Duodenal mucosa (tissue), 2 donors: ENCODE measurements around the gene CDC123.
A peak's percentile ranks its signal among the peaks of the same experiment; 100 is the strongest.

Experiments
- H3K27ac ChIP-seq: one replicate; pipeline ENCODE4 v1.7.0; 2013; ENCODE audit warnings: low read depth, low read length
- H3K27me3 ChIP-seq, 2 donors: one replicate each; pipeline ENCODE4 v1.7.0; 2013; ENCODE audit warnings: low read length in 2 of 2, control low read depth in 1 of 2; ENCODE audit not compliant: insufficient read depth in 2 of 2, control insufficient read depth in 1 of 2
- H3K36me3 ChIP-seq, 2 donors: one replicate each; pipeline ENCODE4 v1.7.0; 2013; ENCODE audit warnings: low read length in 2 of 2, control low read depth in 1 of 2; ENCODE audit not compliant: insufficient read depth in 2 of 2, control insufficient read depth in 1 of 2
- H3K4me1 ChIP-seq, 2 donors: one replicate each; pipeline ENCODE4 v1.7.0; 2013; ENCODE audit warnings: low read length in 2 of 2, control low read depth in 1 of 2; ENCODE audit not compliant: insufficient read depth in 2 of 2, control insufficient read depth in 1 of 2
- H3K4me3 ChIP-seq, 2 donors: one replicate each; pipeline ENCODE4 v1.7.0; 2013; ENCODE audit warnings: low read length in 2 of 2, low read depth in 1 of 2
- H3K9ac ChIP-seq, 2 donors: one replicate each; pipeline ENCODE4 v1.7.0; 2013; ENCODE audit warnings: low read length in 2 of 2, low read depth in 1 of 2
- H3K9me3 ChIP-seq, 2 donors: one replicate each; pipeline ENCODE4 v1.7.0; 2013; ENCODE audit warnings: low read length in 2 of 2, control low read depth in 1 of 2; ENCODE audit not compliant: control insufficient read depth in 1 of 2

The CDC123 gene

GRCh38 chr10:12195603-12196506, at the start of gene CDC123, which contains the start of gene NUDT5:
Gene CDC123, plus strand, starts transcription at chr10:12196188. Its CDS starts 58 bp downstream, at chr10:12196246.
Gene NUDT5, minus strand, starts transcription at chr10:12195891. Its CDS starts 9,600 bp downstream, at chr10:12186291.
- H3K4me3 ChIP-seq, result peak within 1 kb of the TSS; percentile 96 to 98
- peaks cover 4 to 23% of the 10 kb centered on the region in 2 donors for H3K36me3 ChIP-seq
- peak within 1 kb of the TSS; percentile 69 to 73 for H3K9ac ChIP-seq
- H3K4me1 ChIP-seq, result peaks cover 8 to 21% of the 10 kb centered on the region in 2 donors
- H3K27ac ChIP-seq, result peak within 1 kb of the TSS; percentile 74
- H3K27me3 ChIP-seq, result no peaks in the 10 kb centered on the region
- H3K9me3 ChIP-seq, result no peaks in the 10 kb centered on the region

- Histone ChIP-seq H3K9ac (no peak overlapping the region), H3K4me3 (no peak overlapping the region), H3K36me3 (peaks cover 5 to 9% of the 10 kb centered on the region in 2 donors), H3K4me1 (no peaks in the 10 kb centered on the region), H3K27me3 (no peaks in the 10 kb centered on the region), H3K9me3 (no peaks in the 10 kb centered on the region), H3K27ac (no peak overlapping the region)
These were observed 45.8 kb upstream of the CDC123 start for GRCh38 chr10:12150163-12150562.

- no peak overlapping the region for H3K27ac ChIP-seq
- peaks cover 9 to 22% of the 10 kb centered on the region in 2 donors for H3K36me3 ChIP-seq
- no peaks in the 10 kb centered on the region for H3K27me3 ChIP-seq
- no peaks in the 10 kb centered on the region for H3K9me3 ChIP-seq
- H3K4me1 ChIP-seq, result no peaks in the 10 kb centered on the region
- no peak overlapping the region for H3K4me3 ChIP-seq
- H3K9ac ChIP-seq, result no peak overlapping the region
These were observed 41.5 kb upstream of the CDC123 start for GRCh38 chr10:12154516-12154915.

- Histone ChIP-seq H3K4me1 (no peaks in the 10 kb centered on the region), H3K9ac (no peak overlapping the region), H3K27me3 (no peaks in the 10 kb centered on the region), H3K27ac (no peak overlapping the region), H3K4me3 (no peak overlapping the region), H3K36me3 (peaks cover 13 to 25% of the 10 kb centered on the region in 2 donors), H3K9me3 (no peaks in the 10 kb centered on the region)
These were observed 39.4 kb upstream of the CDC123 start for GRCh38 chr10:12156367-12157123.

- no peak overlapping the region for H3K27ac ChIP-seq
- H3K9me3 ChIP-seq, result no peaks in the 10 kb centered on the region
- H3K4me3 ChIP-seq, result no peak overlapping the region
- H3K27me3 ChIP-seq, result no peaks in the 10 kb centered on the region
- no peak overlapping the region for H3K9ac ChIP-seq
- peaks cover 17 to 28% of the 10 kb centered on the region in 2 donors for H3K36me3 ChIP-seq
- H3K4me1 ChIP-seq, result no peaks in the 10 kb centered on the region
These were observed 37.9 kb upstream of the CDC123 start for GRCh38 chr10:12158111-12158510.

GRCh38 chr10:12160664-12161063, 35.3 kb upstream of the CDC123 start:
- Histone ChIP-seq H3K9ac (no peak overlapping the region), H3K4me3 (no peak overlapping the region), H3K27ac (no peak overlapping the region), H3K9me3 (no peaks in the 10 kb centered on the region), H3K36me3 (peaks cover 12 to 32% of the 10 kb centered on the region in 2 donors), H3K4me1 (no peaks in the 10 kb centered on the region), H3K27me3 (no peaks in the 10 kb centered on the region)

GRCh38 chr10:12162927-12163326, 33.1 kb upstream of the CDC123 start:
- Histone ChIP-seq H3K9me3 (no peaks in the 10 kb centered on the region), H3K36me3 (peaks cover 22 to 48% of the 10 kb centered on the region in 2 donors), H3K4me1 (no peaks in the 10 kb centered on the region), H3K27me3 (no peaks in the 10 kb centered on the region), H3K4me3 (no peak overlapping the region), H3K9ac (no peak overlapping the region), H3K27ac (no peak overlapping the region)

- H3K4me3 ChIP-seq, result no peak overlapping the region
- no peaks in the 10 kb centered on the region for H3K27me3 ChIP-seq
- H3K27ac ChIP-seq, result no peak overlapping the region
- no peak overlapping the region for H3K9ac ChIP-seq
- H3K36me3 ChIP-seq, result peaks cover 24 to 49% of the 10 kb centered on the region in 2 donors
- no peaks in the 10 kb centered on the region for H3K4me1 ChIP-seq
- H3K9me3 ChIP-seq, result no peaks in the 10 kb centered on the region
These were observed 31.9 kb upstream of the CDC123 start for GRCh38 chr10:12164085-12164484.

- H3K4me1 ChIP-seq, result no peaks in the 10 kb centered on the region
- no peak overlapping the region for H3K27ac ChIP-seq
- no peaks in the 10 kb centered on the region for H3K9me3 ChIP-seq
- no peak overlapping the region for H3K4me3 ChIP-seq
- no peaks in the 10 kb centered on the region for H3K27me3 ChIP-seq
- H3K9ac ChIP-seq, result no peak overlapping the region
- peaks cover 33 to 58% of the 10 kb centered on the region in 2 donors for H3K36me3 ChIP-seq
These were observed 31.0 kb upstream of the CDC123 start for GRCh38 chr10:12165036-12165435.
